Sigmoid colon (tissue), 7 donors: ENCODE data around the gene SLCO2A1. TPM values are rescaled to one million over a fixed set of nuclear protein-coding genes. Genes with fewer than 3 reads are reported as not detected.

ENCODE experiments used
- DNase-seq: peaks from one replicate; pipeline ENCODE4 v3.0.0-alpha.2; 2019
- H3K27ac ChIP-seq, 4 donors: fragments of 200-600 bp; sonication (generic); one replicate each; pipeline ENCODE4 v1.5.1; 2016 to 2019; ENCODE audit warnings: mild to moderate bottlenecking in 1 of 4
- H3K27me3 ChIP-seq, 3 donors: fragments of 200-600 bp; sonication (generic); one replicate each; pipeline ENCODE4 v1.5.1; 2019; ENCODE audit warnings: mild to moderate bottlenecking in 1 of 3
- H3K36me3 ChIP-seq, 4 donors: fragments of 200-600 bp; sonication (generic); one replicate each; pipeline ENCODE4 v1.5.1; 2016 to 2019
- H3K4me1 ChIP-seq, 4 donors: fragments of 200-600 bp; sonication (generic); one replicate each; pipeline ENCODE4 v1.5.1; 2017 to 2019
- H3K4me3 ChIP-seq, 4 donors: fragments of 200-600 bp; sonication (generic); one replicate each; pipeline ENCODE4 v1.5.1; 2017 to 2019; ENCODE audit warnings: mild to moderate bottlenecking in 2 of 4, moderate library complexity in 1 of 4
- H3K9me3 ChIP-seq, 4 donors: fragments of 200-600 bp in 3 of 4; sonication (generic) in 3 of 4; one replicate each; pipeline versions ENCODE4 v1.5.1 to v1.6.1; 2013 to 2019
- CTCF ChIP-seq, 4 experiments: fragments of 450-650 bp in 3 of 4; fragments of 200-600 bp in 1 of 4; IDR thresholded peaks; one replicate each; pipeline ENCODE4 v1.5.1; 2016 to 2019; ENCODE audit warnings: antibody characterized with exemption in 4 of 4, mild to moderate bottlenecking in 3 of 4, moderate library complexity in 2 of 4
- EP300 ChIP-seq, 4 donors: sonication (generic); formaldehyde crosslinking; IDR thresholded peaks; one replicate each; pipeline ENCODE4 v1.6.1; 2017; ENCODE audit warnings: antibody characterized with exemption in 4 of 4
- POLR2A ChIP-seq, 2 donors: fragments of 450-650 bp; IDR thresholded peaks; one replicate each; pipeline ENCODE4 v1.6.1; 2016; ENCODE audit warnings: antibody characterized with exemption in 2 of 2, mild to moderate bottlenecking in 2 of 2, moderate library complexity in 2 of 2
- POLR2AphosphoS5 ChIP-seq, 4 donors: sonication (generic); formaldehyde crosslinking; IDR thresholded peaks; one replicate each; pipeline ENCODE4 v1.6.1; 2017; ENCODE audit warnings: antibody characterized with exemption in 4 of 4
- WGBS, 2 donors: extraction: QIAGEN DNeasy Blood & Tissue Kit; methylation state at CpG; one replicate each; pipeline ENCODE4 v1.1.7; 2013; 5-methylcytosine and 5-hydroxymethylcytosine counted together
- intact Hi-C: fragments of 100-400 bp; cut with DNase I; formaldehyde crosslinking; loops from one replicate; pipeline ENCODE4 v1.15.1; 2023
- polyA plus RNA-seq, 3 donors: library from polyadenylated mRNA; stranded (reverse); fragments of 200-250 nt; gene quantifications; one replicate each; pipeline ENCODE4 v1.2.3, GENCODE V29; 2013
- total RNA-seq, 4 donors: library from RNA; depleted of rRNA; stranded (reverse); fragments of >200 nt; gene quantifications; one replicate each; pipeline ENCODE4 v1.1.0, GENCODE V29; 2016
- donor health status: healthy with polysubstance abuse.
- donor health status: Bipolar disorder and iron deficiency.
- donor health status: healthy.

Gene SLCO2A1
- total and polyA plus RNA-seq, 7 donors, result 1.8 to 22.1 (median 6.1) TPM

DNA sequence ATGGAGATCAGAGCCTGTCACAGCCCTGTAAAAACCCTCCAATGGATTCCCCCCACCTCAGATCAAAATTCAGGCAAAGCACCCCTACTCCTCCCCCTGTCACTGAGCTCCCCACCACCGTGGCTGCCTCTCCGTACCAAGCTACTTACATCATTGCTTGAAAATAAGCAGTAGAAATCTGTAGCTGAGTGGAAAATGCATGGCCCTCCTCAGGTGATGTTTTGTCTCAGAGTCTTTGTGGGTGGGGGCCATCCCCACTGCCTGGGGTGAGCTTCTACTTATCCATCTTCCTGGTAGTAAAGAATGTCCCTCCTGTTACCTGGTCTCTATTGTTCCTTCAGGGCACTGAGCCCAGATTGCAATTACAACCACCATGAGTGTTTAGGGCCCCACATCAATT lies 34.5 kb downstream of the SLCO2A1 start:
- H3K27ac ChIP-seq, result no peak overlapping the region
- TF ChIP-seq POLR2AphosphoS5 (IDR thresholded peaks at IDR 0.05) (no peak), POLR2A (IDR thresholded peaks at IDR 0.05) (no peak), CTCF (IDR thresholded peaks at IDR 0.05) (no peak), EP300 (IDR thresholded peaks at IDR 0.05) (no peak)
- intact Hi-C loops, result no loop called here
- H3K36me3 ChIP-seq, result no peaks in the 10 kb centered on the region
- H3K27me3 ChIP-seq, result no peaks in the 10 kb centered on the region
- 79 to 84% methylated on average over 2 of the region's 2 CpGs for WGBS, 2 donors
- no peak overlapping the region for H3K4me3 ChIP-seq
- no peaks in the 10 kb centered on the region for H3K4me1 ChIP-seq
- peak; percentile 20 for DNase-seq
- H3K9me3 ChIP-seq, result no peaks in the 10 kb centered on the region

GRCh38 chr3:133994166-133994890 lies 35.4 kb downstream of the SLCO2A1 start:
- DNase-seq, result peak; percentile 56
- Histone ChIP-seq H3K27ac (no peak overlapping the region), H3K4me1 (no peaks in the 10 kb centered on the region), H3K36me3 (no peaks in the 10 kb centered on the region), H3K4me3 (no peak overlapping the region), H3K9me3 (no peaks in the 10 kb centered on the region), H3K27me3 (no peaks in the 10 kb centered on the region)
- intact Hi-C loops, result no loop called here
- TF ChIP-seq POLR2AphosphoS5 (IDR thresholded peaks at IDR 0.05) (no peak), POLR2A (IDR thresholded peaks at IDR 0.05) (no peak), EP300 (IDR thresholded peaks at IDR 0.05) (no peak), CTCF (IDR thresholded peaks at IDR 0.05) (no peak)
- 82 to 89% methylated on average over 8 of the region's 8 CpGs for WGBS, 2 donors

GRCh38 chr3:133992951-133993620 lies 36.6 kb downstream of the SLCO2A1 start:
- no peak for TF ChIP-seq CTCF (IDR thresholded peaks at IDR 0.05)
- no peak for TF ChIP-seq EP300 (IDR thresholded peaks at IDR 0.05)
- TF ChIP-seq POLR2A (IDR thresholded peaks at IDR 0.05), result no peak
- TF ChIP-seq POLR2AphosphoS5 (IDR thresholded peaks at IDR 0.05), result no peak
- 87 to 89% methylated on average over 10 of the region's 10 CpGs for WGBS, 2 donors
- no peak overlapping the region for H3K27ac ChIP-seq
- H3K27me3 ChIP-seq, result no peaks in the 10 kb centered on the region
- no peak overlapping the region for H3K4me3 ChIP-seq
- intact Hi-C loops, result no loop called here
- peak; percentile 62 for DNase-seq
- no peaks in the 10 kb centered on the region for H3K4me1 ChIP-seq
- no peaks in the 10 kb centered on the region for H3K36me3 ChIP-seq
- no peaks in the 10 kb centered on the region for H3K9me3 ChIP-seq

- Histone ChIP-seq H3K4me1 (no peaks in the 10 kb centered on the region), H3K27ac (no peak overlapping the region), H3K27me3 (no peaks in the 10 kb centered on the region), H3K36me3 (no peaks in the 10 kb centered on the region), H3K4me3 (no peak overlapping the region), H3K9me3 (no peaks in the 10 kb centered on the region)
- 31 to 69% methylated on average over 3 of the region's 3 CpGs for WGBS, 2 donors
- DNase-seq, result peak; percentile 59
- TF ChIP-seq EP300 (IDR thresholded peaks at IDR 0.05) (no peak), CTCF (IDR thresholded peaks at IDR 0.05) (no peak), POLR2AphosphoS5 (IDR thresholded peaks at IDR 0.05) (no peak), POLR2A (IDR thresholded peaks at IDR 0.05) (no peak)
- intact Hi-C loops, result no loop called here
Measured at GRCh38 chr3:133992381-133992780, 37.3 kb downstream of the SLCO2A1 start.
